ENCODE measurements around the gene BBS5. TPM values are rescaled to one million over a fixed set of nuclear protein-coding genes. Genes with fewer than 3 reads are reported as not detected.

BBS5 gene
- total RNA-seq, 1 experiment from 2014 or later = 3.2 TPM

GRCh38 chr2:169495310-169495928, 16.1 kb downstream of the BBS5 start:
- BruUV-seq (replicated peaks) = no TSS peak
- POLR2A ChIA-PET = no interaction called here

GRCh38 chr2:169504651-169505050, 25.4 kb downstream of the BBS5 start:
- no peaks in the 10 kb centered on the region for H3K27me3 Mint-ChIP-seq (ENCODE audit: insufficient read depth, unreplicated experiment)

More at GRCh38 chr2:169495310-169495928, 16.1 kb downstream of the BBS5 start:
- no peak for TF ChIP-seq CTCF (IDR thresholded peaks at IDR 0.05; ENCODE audit: insufficient read depth in 1 of 2, low read depth in 1 of 2, low read length in 1 of 2, severe bottlenecking in 1 of 2, unreplicated experiment in 1 of 2)
- Mint-ChIP-seq H3K9me3 (ENCODE audit: unreplicated experiment) (no peaks in the 10 kb centered on the region), H3K4me1 (ENCODE audit: low read depth, unreplicated experiment) (peaks cover 8% of the 10 kb centered on the region), H3K36me3 (ENCODE audit: insufficient read depth, unreplicated experiment) (no peaks in the 10 kb centered on the region), H3K27me3 (ENCODE audit: insufficient read depth, unreplicated experiment) (no peaks in the 10 kb centered on the region), H3K27ac (ENCODE audit: unreplicated experiment) (no peak overlapping the region), H3K4me3 (ENCODE audit: unreplicated experiment) (no peak overlapping the region)
- intact Hi-C loops (cut with micrococcal nuclease; ENCODE audit: unreplicated experiment) = no loop called here
- Histone ChIP-seq H3K4me1 (peaks cover 8% of the 10 kb centered on the region; the same call in 1 of the 2 replicates), H3K36me3 (ENCODE audit: control insufficient read depth, insufficient read depth, low read length) (no peaks in the 10 kb centered on the region), H3K9me3 (no peaks in the 10 kb centered on the region), H3K4me3 (ENCODE audit: low read depth, low read length) (no peak overlapping the region), H3K27me3 (replicated peaks; ENCODE audit: control insufficient read depth, insufficient read depth, low read length) (no peaks in the 10 kb centered on the region)
- no peak for DNase-seq
- CTCF ChIA-PET = no interaction called here

DNA sequence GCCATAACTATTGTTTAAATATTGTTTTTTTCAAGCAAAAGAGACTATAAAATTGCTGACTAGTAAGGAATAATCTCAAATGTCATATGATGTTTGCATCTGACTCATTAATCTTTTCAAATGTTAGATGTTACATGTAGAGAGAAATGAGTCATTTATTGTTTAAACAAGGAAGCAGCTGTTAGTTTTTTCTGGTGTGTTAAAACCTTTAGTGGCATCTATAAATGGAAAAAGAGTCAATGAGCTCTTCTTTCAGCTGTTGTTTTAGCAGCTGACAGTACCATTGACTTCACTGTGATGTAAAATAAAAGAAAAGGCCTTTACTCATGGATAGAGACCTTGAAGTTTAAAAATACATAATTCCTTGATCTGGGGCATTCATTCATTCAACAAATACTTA, 28.4 kb downstream of the BBS5 start:
- Mint-ChIP-seq H3K9me3 (ENCODE audit: unreplicated experiment) (no peaks in the 10 kb centered on the region), H3K27ac (ENCODE audit: unreplicated experiment) (no peak overlapping the region), H3K27me3 (ENCODE audit: insufficient read depth, unreplicated experiment) (no peaks in the 10 kb centered on the region), H3K36me3 (ENCODE audit: insufficient read depth, unreplicated experiment) (no peaks in the 10 kb centered on the region), H3K4me3 (ENCODE audit: unreplicated experiment) (no peak overlapping the region), H3K4me1 (ENCODE audit: low read depth, unreplicated experiment) (no peaks in the 10 kb centered on the region)
- no peaks in the 10 kb centered on the region for H3K27me3 ChIP-seq (replicated peaks; ENCODE audit: control insufficient read depth, insufficient read depth, low read length)
- intact Hi-C loops (cut with micrococcal nuclease; ENCODE audit: unreplicated experiment) = no loop called here
- no peak overlapping the region for H3K4me3 ChIP-seq (ENCODE audit: low read depth, low read length)
- H3K9me3 ChIP-seq = no peaks in the 10 kb centered on the region
- POLR2A ChIA-PET = no interaction called here
- no peak for DNase-seq
- no peaks in the 10 kb centered on the region; the same call in none of the 2 replicates for H3K4me1 ChIP-seq
- CTCF ChIA-PET = no interaction called here
- no TSS peak for BruUV-seq (replicated peaks)
- TF ChIP-seq CTCF (IDR thresholded peaks at IDR 0.05; ENCODE audit: insufficient read depth in 1 of 2, low read depth in 1 of 2, low read length in 1 of 2, severe bottlenecking in 1 of 2, unreplicated experiment in 1 of 2) = no peak
- no peaks in the 10 kb centered on the region for H3K36me3 ChIP-seq (ENCODE audit: control insufficient read depth, insufficient read depth, low read length)

More at GRCh38 chr2:169504651-169505050, 25.4 kb downstream of the BBS5 start:
- no peaks in the 10 kb centered on the region for H3K36me3 Mint-ChIP-seq (ENCODE audit: insufficient read depth, unreplicated experiment)
- intact Hi-C loops (cut with micrococcal nuclease; ENCODE audit: unreplicated experiment) = no loop called here
- BruUV-seq (replicated peaks) = no TSS peak
- H3K9me3 Mint-ChIP-seq (ENCODE audit: unreplicated experiment) = no peaks in the 10 kb centered on the region
- ChIA-PET CTCF (no interaction called here), POLR2A (no interaction called here)
- no peaks in the 10 kb centered on the region for H3K4me1 ChIP-seq
- no peak overlapping the region for H3K4me3 ChIP-seq (ENCODE audit: low read depth, low read length)
- H3K36me3 ChIP-seq (ENCODE audit: control insufficient read depth, insufficient read depth, low read length) = no peaks in the 10 kb centered on the region
- no peaks in the 10 kb centered on the region for H3K9me3 ChIP-seq
- no peak for DNase-seq
- H3K27ac Mint-ChIP-seq (ENCODE audit: unreplicated experiment) = no peak overlapping the region
- no peaks in the 10 kb centered on the region for H3K27me3 ChIP-seq (replicated peaks; ENCODE audit: control insufficient read depth, insufficient read depth, low read length)
- H3K4me1 Mint-ChIP-seq (ENCODE audit: low read depth, unreplicated experiment) = no peaks in the 10 kb centered on the region
- H3K4me3 Mint-ChIP-seq (ENCODE audit: unreplicated experiment) = no peak overlapping the region
- no peak for TF ChIP-seq CTCF (IDR thresholded peaks at IDR 0.05; ENCODE audit: insufficient read depth in 1 of 2, low read depth in 1 of 2, low read length in 1 of 2, severe bottlenecking in 1 of 2, unreplicated experiment in 1 of 2)
